Measurements from ENCODE around the gene HDAC9.

GRCh38 chr7:18570890-18571478, 75.4 kb downstream of the HDAC9 start:
- TF ChIP-seq, protein P1, sequence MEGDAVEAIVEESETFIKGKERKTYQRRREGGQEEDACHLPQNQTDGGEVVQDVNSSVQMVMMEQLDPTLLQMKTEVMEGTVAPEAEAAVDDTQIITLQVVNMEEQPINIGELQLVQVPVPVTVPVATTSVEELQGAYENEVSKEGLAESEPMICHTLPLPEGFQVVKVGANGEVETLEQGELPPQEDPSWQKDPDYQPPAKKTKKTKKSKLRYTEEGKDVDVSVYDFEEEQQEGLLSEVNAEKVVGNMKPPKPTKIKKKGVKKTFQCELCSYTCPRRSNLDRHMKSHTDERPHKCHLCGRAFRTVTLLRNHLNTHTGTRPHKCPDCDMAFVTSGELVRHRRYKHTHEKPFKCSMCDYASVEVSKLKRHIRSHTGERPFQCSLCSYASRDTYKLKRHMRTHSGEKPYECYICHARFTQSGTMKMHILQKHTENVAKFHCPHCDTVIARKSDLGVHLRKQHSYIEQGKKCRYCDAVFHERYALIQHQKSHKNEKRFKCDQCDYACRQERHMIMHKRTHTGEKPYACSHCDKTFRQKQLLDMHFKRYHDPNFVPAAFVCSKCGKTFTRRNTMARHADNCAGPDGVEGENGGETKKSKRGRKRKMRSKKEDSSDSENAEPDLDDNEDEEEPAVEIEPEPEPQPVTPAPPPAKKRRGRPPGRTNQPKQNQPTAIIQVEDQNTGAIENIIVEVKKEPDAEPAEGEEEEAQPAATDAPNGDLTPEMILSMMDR (IDR thresholded peaks at IDR 0.05), result peak; percentile 6 to 62 (median 46)
- TF ChIP-seq POLR2A (IDR thresholded peaks at IDR 0.05), result no peak
